ENCODE measurements around the gene DDR2.

The DDR2 gene

GRCh38 chr1:162605225-162605927, 26.9 kb upstream of the DDR2 start:
- H3K4me3 ChIP-seq (IDR thresholded peaks at IDR 0.05; ENCODE audit: insufficient read depth, low read depth, low read length), result no peak overlapping the region
- H3K9ac ChIP-seq, result no peak overlapping the region
- 0 out of 2 replicates have a peak, but pooled peaks cover 4% of the 10 kb centered on the region for H3K79me2 ChIP-seq (ENCODE audit: insufficient read depth, low read depth)
- peaks cover 6% of the 10 kb centered on the region; the same call in 1 of the 2 replicates for H3K36me3 ChIP-seq (ENCODE audit: insufficient read depth)
- no peaks in the 10 kb centered on the region for H3K27me3 ChIP-seq (ENCODE audit: insufficient read depth, low read depth)
- TF ChIP-seq, protein P1, sequence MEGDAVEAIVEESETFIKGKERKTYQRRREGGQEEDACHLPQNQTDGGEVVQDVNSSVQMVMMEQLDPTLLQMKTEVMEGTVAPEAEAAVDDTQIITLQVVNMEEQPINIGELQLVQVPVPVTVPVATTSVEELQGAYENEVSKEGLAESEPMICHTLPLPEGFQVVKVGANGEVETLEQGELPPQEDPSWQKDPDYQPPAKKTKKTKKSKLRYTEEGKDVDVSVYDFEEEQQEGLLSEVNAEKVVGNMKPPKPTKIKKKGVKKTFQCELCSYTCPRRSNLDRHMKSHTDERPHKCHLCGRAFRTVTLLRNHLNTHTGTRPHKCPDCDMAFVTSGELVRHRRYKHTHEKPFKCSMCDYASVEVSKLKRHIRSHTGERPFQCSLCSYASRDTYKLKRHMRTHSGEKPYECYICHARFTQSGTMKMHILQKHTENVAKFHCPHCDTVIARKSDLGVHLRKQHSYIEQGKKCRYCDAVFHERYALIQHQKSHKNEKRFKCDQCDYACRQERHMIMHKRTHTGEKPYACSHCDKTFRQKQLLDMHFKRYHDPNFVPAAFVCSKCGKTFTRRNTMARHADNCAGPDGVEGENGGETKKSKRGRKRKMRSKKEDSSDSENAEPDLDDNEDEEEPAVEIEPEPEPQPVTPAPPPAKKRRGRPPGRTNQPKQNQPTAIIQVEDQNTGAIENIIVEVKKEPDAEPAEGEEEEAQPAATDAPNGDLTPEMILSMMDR (conservative IDR thresholded peaks at IDR 0.05; ENCODE audit: low read depth, low read length), result no peak
- no peaks in the 10 kb centered on the region for H4K20me1 ChIP-seq (ENCODE audit: insufficient read depth)
- no peaks in the 10 kb centered on the region for H3K4me1 ChIP-seq (ENCODE audit: low read depth, poor library complexity, severe bottlenecking)
- no peak overlapping the region for H3K27ac ChIP-seq
- no peak overlapping the region for H3K4me2 ChIP-seq
- H2AFZ ChIP-seq (ENCODE audit: low read depth), result no peak overlapping the region

- H3K79me2 ChIP-seq (ENCODE audit: insufficient read depth, low read depth), result no peaks in the 10 kb centered on the region
- no peaks in the 10 kb centered on the region for H4K20me1 ChIP-seq (ENCODE audit: insufficient read depth)
- no peaks in the 10 kb centered on the region for H3K36me3 ChIP-seq (ENCODE audit: insufficient read depth)
- no peak overlapping the region for H2AFZ ChIP-seq (ENCODE audit: low read depth)
- TF ChIP-seq, protein P1 (conservative IDR thresholded peaks at IDR 0.05; ENCODE audit: low read depth, low read length), result no peak
- no peaks in the 10 kb centered on the region for H3K27me3 ChIP-seq (ENCODE audit: insufficient read depth, low read depth)
- H3K4me2 ChIP-seq, result no peak overlapping the region
- H3K4me3 ChIP-seq (IDR thresholded peaks at IDR 0.05; ENCODE audit: insufficient read depth, low read depth, low read length), result no peak overlapping the region
- peaks cover 27% of the 10 kb centered on the region for H3K4me1 ChIP-seq (ENCODE audit: low read depth, poor library complexity, severe bottlenecking)
- no peak overlapping the region for H3K27ac ChIP-seq
- no peak overlapping the region for H3K9ac ChIP-seq
Measured at GRCh38 chr1:162609306-162609705, 23.0 kb upstream of the DDR2 start.

GRCh38 chr1:162612606-162613400, 19.5 kb upstream of the DDR2 start:
- Histone ChIP-seq H3K4me2 (peak overlapping the region; percentile 41), H3K4me1 (ENCODE audit: low read depth, poor library complexity, severe bottlenecking) (peaks cover 27% of the 10 kb centered on the region), H4K20me1 (ENCODE audit: insufficient read depth) (no peaks in the 10 kb centered on the region), H3K36me3 (ENCODE audit: insufficient read depth) (no peaks in the 10 kb centered on the region), H2AFZ (ENCODE audit: low read depth) (no peak overlapping the region), H3K79me2 (ENCODE audit: insufficient read depth, low read depth) (no peaks in the 10 kb centered on the region), H3K9ac (no peak overlapping the region), H3K27ac (peak overlapping the region; percentile 4; the same call in 1 of the 2 replicates), H3K27me3 (ENCODE audit: insufficient read depth, low read depth) (no peaks in the 10 kb centered on the region), H3K4me3 (IDR thresholded peaks at IDR 0.05; ENCODE audit: insufficient read depth, low read depth, low read length) (no peak overlapping the region)
- TF ChIP-seq, protein P1 (conservative IDR thresholded peaks at IDR 0.05; ENCODE audit: low read depth, low read length), result no peak

GRCh38 chr1:162616848-162617247, 15.4 kb upstream of the DDR2 start:
- no peaks in the 10 kb centered on the region for H3K36me3 ChIP-seq (ENCODE audit: insufficient read depth)
- no peak overlapping the region for H3K4me2 ChIP-seq
- H3K4me1 ChIP-seq (ENCODE audit: low read depth, poor library complexity, severe bottlenecking), result peaks cover 22% of the 10 kb centered on the region
- H3K79me2 ChIP-seq (ENCODE audit: insufficient read depth, low read depth), result no peaks in the 10 kb centered on the region
- H2AFZ ChIP-seq (ENCODE audit: low read depth), result no peak overlapping the region
- H3K9ac ChIP-seq, result no peak overlapping the region
- no peaks in the 10 kb centered on the region for H3K27me3 ChIP-seq (ENCODE audit: insufficient read depth, low read depth)
- no peak overlapping the region for H3K27ac ChIP-seq
- TF ChIP-seq, protein P1 (conservative IDR thresholded peaks at IDR 0.05; ENCODE audit: low read depth, low read length), result no peak
- H3K4me3 ChIP-seq (IDR thresholded peaks at IDR 0.05; ENCODE audit: insufficient read depth, low read depth, low read length), result peak overlapping the region; percentile 52
- H4K20me1 ChIP-seq (ENCODE audit: insufficient read depth), result no peaks in the 10 kb centered on the region

All from KMS-11 (cell line).